LoVo (cell line): ENCODE results near the gene LKAAEAR1.

Experiments
- DNase-seq: peaks from one replicate; pipeline ENCODE4 v3.0.0-alpha.2; 2016; ENCODE audit warnings: low spot score

The LKAAEAR1 gene

GRCh38 chr20:64078934-64079272, 5.3 kb downstream of the LKAAEAR1 start:
- DNase-seq, result no peak

GRCh38 chr20:64077876-64078551, 6.2 kb downstream of the LKAAEAR1 start:
- no peak for DNase-seq

GRCh38 chr20:64077541-64077875, 6.7 kb downstream of the LKAAEAR1 start:
- no peak for DNase-seq

GRCh38 chr20:64077094-64077493, 7.1 kb downstream of the LKAAEAR1 start:
- no peak for DNase-seq

- DNase-seq, result no peak
Observed at GRCh38 chr20:64076061-64076997, 7.9 kb downstream of the LKAAEAR1 start.

GRCh38 chr20:64075556-64075955, 8.6 kb downstream of the LKAAEAR1 start:
- DNase-seq, result no peak

- DNase-seq, result no peak
Observed at GRCh38 chr20:64074963-64075362, 9.2 kb downstream of the LKAAEAR1 start.

GRCh38 chr20:64074184-64074789, 9.9 kb downstream of the LKAAEAR1 start:
- no peak for DNase-seq

- no peak for DNase-seq
Observed at GRCh38 chr20:64073476-64074183, 10.6 kb downstream of the LKAAEAR1 start.

GRCh38 chr20:64072498-64073063, 11.6 kb downstream of the LKAAEAR1 start:
- no peak for DNase-seq

- no peak for DNase-seq
Observed at GRCh38 chr20:64071341-64072332, 12.6 kb downstream of the LKAAEAR1 start.

GRCh38 chr20:64070244-64070993, 13.8 kb downstream of the LKAAEAR1 start:
- no peak for DNase-seq

GRCh38 chr20:64069614-64070243, 14.5 kb downstream of the LKAAEAR1 start:
- DNase-seq, result peak; percentile 18

- no peak for DNase-seq
Observed at GRCh38 chr20:64069209-64069613, 15.0 kb downstream of the LKAAEAR1 start.

- no peak for DNase-seq
Observed at GRCh38 chr20:64068386-64069208, 15.6 kb downstream of the LKAAEAR1 start.

GRCh38 chr20:64067733-64068307, 16.4 kb downstream of the LKAAEAR1 start:
- DNase-seq, result no peak

GRCh38 chr20:64067005-64067632, 17.1 kb downstream of the LKAAEAR1 start:
- no peak for DNase-seq

- DNase-seq, result peak; percentile 51
Observed at GRCh38 chr20:64065974-64066343, 18.2 kb downstream of the LKAAEAR1 start.
